Central memory CD8-positive, alpha-beta T cell (primary cell): Measurements from ENCODE around the gene WDR31.

ENCODE experiments used
- ATAC-seq: fragments of 150-1000 bp; cut with Tn5 transposase; replicated peaks from 2 replicates; pipeline ENCODE4 v1.10.0; 2022; ENCODE audit warnings: mild to moderate bottlenecking, moderate FRiP score, moderate number of reproducible peaks; ENCODE audit not compliant: poor library complexity, severe bottlenecking; ENCODE audit errors: extremely low read depth
- DNase-seq, 2 donors: peaks; one replicate each; pipeline ENCODE4 v3.0.0; 2021; ENCODE audit warnings: low spot score in 2 of 2
- H3K27ac Mint-ChIP-seq: one replicate; pipeline ENCODE4 v1.8.0; 2022; ENCODE audit warnings: low read depth, mild to moderate bottlenecking, moderate library complexity, mixed read lengths
- H3K27me3 Mint-ChIP-seq: one replicate; pipeline ENCODE4 v1.8.0; 2022; ENCODE audit warnings: mixed read lengths
- H3K36me3 Mint-ChIP-seq: one replicate; pipeline ENCODE4 v1.8.0; 2022; ENCODE audit warnings: mild to moderate bottlenecking, moderate library complexity, mixed read lengths; ENCODE audit not compliant: insufficient read depth
- H3K4me1 Mint-ChIP-seq: one replicate; pipeline ENCODE4 v1.8.0; 2022; ENCODE audit warnings: mixed read lengths
- H3K4me3 Mint-ChIP-seq: one replicate; pipeline ENCODE4 v1.8.0; 2022; ENCODE audit warnings: mild to moderate bottlenecking, moderate library complexity, mixed read lengths
- H3K9me3 Mint-ChIP-seq: one replicate; pipeline ENCODE4 v1.8.0; 2022; ENCODE audit warnings: mixed read lengths

The WDR31 gene

GRCh38 chr9:113345671-113346070, 5.6 kb upstream of the WDR31 start:
- H3K36me3 Mint-ChIP-seq = peaks cover 4% of the 10 kb centered on the region
- DNase-seq = no peak
- peaks cover 11% of the 10 kb centered on the region for H3K4me1 Mint-ChIP-seq
- H3K27ac Mint-ChIP-seq = no peak overlapping the region
- H3K4me3 Mint-ChIP-seq = no peak overlapping the region
- no peak for ATAC-seq
- peaks cover 18% of the 10 kb centered on the region for H3K27me3 Mint-ChIP-seq
- no peaks in the 10 kb centered on the region for H3K9me3 Mint-ChIP-seq

DNA sequence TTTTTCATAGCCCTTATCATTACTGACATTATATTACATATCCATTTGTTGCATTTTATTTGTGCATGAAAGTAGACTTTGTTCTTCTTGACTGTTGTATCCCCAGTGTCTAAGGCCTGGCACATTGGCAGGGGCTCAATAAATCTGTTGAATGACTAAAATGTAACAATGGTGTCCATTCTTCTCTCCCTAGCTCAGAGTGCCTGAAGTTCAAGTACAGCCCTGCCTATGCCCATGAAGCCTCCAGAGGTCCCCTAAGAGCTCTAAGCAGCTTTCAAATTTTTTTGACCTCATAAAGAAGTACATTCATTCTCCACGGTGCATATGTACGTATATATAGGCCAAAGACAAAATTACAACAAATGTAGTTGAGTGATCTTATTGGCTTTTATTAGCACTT, 5.1 kb upstream of the WDR31 start:
- ATAC-seq = no peak
- no peak for DNase-seq
- peaks cover 4% of the 10 kb centered on the region for H3K36me3 Mint-ChIP-seq
- no peak overlapping the region for H3K27ac Mint-ChIP-seq
- H3K4me3 Mint-ChIP-seq = no peak overlapping the region
- H3K4me1 Mint-ChIP-seq = peaks cover 11% of the 10 kb centered on the region
- H3K9me3 Mint-ChIP-seq = no peaks in the 10 kb centered on the region
- H3K27me3 Mint-ChIP-seq = peaks cover 13% of the 10 kb centered on the region

DNA sequence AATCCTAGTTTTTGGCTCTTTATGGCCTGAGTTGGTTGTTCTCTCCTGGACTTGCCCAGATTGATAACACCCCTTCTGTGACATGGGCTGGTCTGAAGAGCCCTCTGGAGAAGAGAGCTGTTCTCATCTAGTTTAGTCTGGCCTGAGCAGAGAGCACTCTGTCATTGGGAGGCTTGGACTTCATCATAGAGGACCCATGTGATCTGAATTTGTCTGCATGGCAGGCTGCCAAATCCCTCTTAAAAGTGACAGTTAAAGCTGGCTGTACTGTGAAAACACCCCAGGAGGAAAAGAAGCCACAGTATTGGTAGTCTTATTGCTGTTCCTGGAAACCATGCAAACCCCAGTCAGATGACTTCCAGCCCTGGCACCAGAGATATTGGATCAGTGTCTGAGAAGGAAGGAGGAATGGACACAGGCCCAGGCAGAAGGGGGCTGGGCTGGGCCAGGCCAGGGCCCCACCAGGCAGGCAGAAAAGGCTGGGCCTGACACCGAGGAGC, 3.7 kb upstream of the WDR31 start:
- Mint-ChIP-seq H3K27me3 (peaks cover 17% of the 10 kb centered on the region), H3K36me3 (peaks cover 3% of the 10 kb centered on the region), H3K9me3 (no peaks in the 10 kb centered on the region), H3K4me1 (peaks cover 12% of the 10 kb centered on the region), H3K4me3 (no peak overlapping the region), H3K27ac (no peak overlapping the region)
- ATAC-seq = no peak
- no peak for DNase-seq

GRCh38 chr9:113341712-113342410, 1.8 kb upstream of the WDR31 start:
- Mint-ChIP-seq H3K27ac (no peak overlapping the region), H3K4me1 (peaks cover 12% of the 10 kb centered on the region), H3K27me3 (peaks cover 10% of the 10 kb centered on the region), H3K9me3 (no peaks in the 10 kb centered on the region), H3K4me3 (peak overlapping the region; percentile 23), H3K36me3 (peaks cover 3% of the 10 kb centered on the region)
- no peak for DNase-seq
- no peak for ATAC-seq

- DNase-seq = no peak
- no peak for ATAC-seq
Measured at GRCh38 chr9:113337714-113338113, 2.4 kb downstream of the WDR31 start.

DNA sequence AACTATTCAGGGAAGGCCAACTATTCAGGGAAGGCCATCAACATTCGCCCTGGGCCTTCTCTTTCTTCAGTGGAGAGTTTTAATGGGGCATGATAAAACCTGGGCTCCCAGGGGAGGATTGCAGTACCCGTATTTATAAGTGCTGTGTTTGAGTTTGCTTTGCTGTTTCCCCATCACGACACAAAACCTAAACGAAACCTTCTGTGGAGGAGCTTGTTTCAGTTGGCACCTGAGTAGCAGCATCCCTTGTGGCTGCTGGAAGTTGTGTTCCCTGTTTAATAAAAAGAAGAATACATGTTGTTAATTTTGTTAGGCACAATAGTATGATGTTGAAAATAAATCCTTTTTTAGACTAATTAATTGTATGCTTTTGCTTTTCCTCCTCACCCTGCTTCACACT, 8.3 kb downstream of the WDR31 start:
- DNase-seq = no peak
- Mint-ChIP-seq H3K4me1 (no peaks in the 10 kb centered on the region), H3K9me3 (no peaks in the 10 kb centered on the region), H3K4me3 (no peak overlapping the region), H3K36me3 (no peaks in the 10 kb centered on the region), H3K27me3 (no peaks in the 10 kb centered on the region), H3K27ac (no peak overlapping the region)
- ATAC-seq = no peak

More at GRCh38 chr9:113337714-113338113, 2.4 kb downstream of the WDR31 start:
- Mint-ChIP-seq H3K4me1 (peaks cover 12% of the 10 kb centered on the region), H3K36me3 (peaks cover 3% of the 10 kb centered on the region), H3K4me3 (no peak overlapping the region), H3K27ac (no peak overlapping the region), H3K9me3 (no peaks in the 10 kb centered on the region), H3K27me3 (peaks cover 10% of the 10 kb centered on the region)

DNA sequence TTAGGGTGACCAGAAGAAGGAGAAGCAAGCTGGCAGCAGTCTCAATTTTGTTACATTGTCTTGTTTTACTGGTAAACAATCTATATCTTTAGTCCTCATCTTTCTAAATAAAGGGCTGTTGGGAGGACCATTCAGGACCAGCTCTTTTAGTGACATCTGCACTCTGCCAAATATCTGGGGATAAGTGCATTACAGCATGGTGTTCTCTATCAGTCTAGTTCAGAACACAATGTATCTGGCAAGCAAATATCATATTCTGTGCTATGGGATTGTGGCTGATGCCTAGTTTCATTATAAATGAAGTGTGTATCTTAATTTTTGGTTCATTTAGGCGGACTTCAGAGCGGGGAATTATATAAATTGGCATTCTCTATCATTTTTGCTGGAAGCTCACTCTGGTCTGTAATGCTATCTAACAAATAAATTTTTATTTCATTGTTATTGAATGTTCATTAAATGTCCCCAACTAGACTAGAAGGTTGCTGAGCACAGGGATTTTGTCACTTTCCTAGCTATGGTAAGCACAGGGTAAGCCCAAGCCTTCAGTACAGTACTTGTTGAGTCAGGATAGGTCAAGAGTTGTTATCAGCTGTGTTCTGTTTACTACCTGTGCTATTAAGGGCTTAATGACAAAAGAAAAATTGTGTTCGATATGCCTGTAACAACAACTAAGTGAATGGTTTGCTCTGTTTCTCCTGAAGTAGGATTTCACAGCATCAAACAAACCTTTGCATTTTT, 11.9 kb downstream of the WDR31 start:
- Mint-ChIP-seq H3K4me3 (no peak overlapping the region), H3K27ac (no peak overlapping the region), H3K27me3 (no peaks in the 10 kb centered on the region), H3K36me3 (no peaks in the 10 kb centered on the region), H3K9me3 (no peaks in the 10 kb centered on the region), H3K4me1 (no peaks in the 10 kb centered on the region)
- ATAC-seq (no peak), DNase-seq (no peak)

DNA sequence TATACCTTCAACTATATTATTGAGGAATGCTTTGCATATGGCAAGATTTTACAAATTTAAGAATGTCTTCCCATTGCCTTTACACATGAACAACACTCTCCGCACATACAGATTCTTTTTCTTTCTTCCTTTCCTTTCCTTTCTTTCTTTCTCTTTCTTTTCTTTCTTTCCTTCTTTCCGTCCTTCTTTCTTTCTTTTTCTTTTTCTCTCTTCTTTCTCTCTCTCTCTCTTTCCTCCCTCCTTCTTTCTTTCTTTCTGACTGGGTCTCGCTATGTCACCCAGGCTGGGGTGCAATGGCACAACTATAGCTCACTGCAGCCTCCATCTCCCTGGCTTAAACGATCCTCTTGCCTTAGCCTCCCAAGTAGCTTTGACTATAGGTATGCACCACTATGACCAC, 13.8 kb downstream of the WDR31 start:
- no peaks in the 10 kb centered on the region for H3K36me3 Mint-ChIP-seq

DNA sequence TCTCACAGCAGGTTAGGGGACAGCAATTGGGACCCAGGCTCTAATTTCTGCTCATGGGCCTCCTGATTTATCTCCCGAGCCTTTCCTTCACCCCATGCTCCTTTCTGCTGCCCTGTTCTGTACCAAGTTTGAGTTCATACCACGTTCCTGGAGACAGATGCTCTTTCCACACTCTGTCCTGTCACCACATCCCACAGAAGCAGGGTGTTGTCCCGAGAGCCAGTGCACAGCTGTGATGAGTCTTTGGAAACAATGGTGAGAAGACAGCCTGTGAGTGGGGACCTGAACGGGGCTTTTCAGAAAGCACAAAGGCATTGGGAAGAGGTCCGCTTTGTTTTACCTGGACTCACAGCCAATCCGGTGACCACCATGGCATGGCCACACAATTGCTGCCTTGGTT, 17.4 kb downstream of the WDR31 start:
- H3K9me3 Mint-ChIP-seq = no peaks in the 10 kb centered on the region
- no peak overlapping the region for H3K27ac Mint-ChIP-seq
- H3K4me3 Mint-ChIP-seq = no peak overlapping the region
- no peaks in the 10 kb centered on the region for H3K27me3 Mint-ChIP-seq
- ATAC-seq (no peak), DNase-seq (no peak)
- H3K36me3 Mint-ChIP-seq = no peaks in the 10 kb centered on the region
- no peaks in the 10 kb centered on the region for H3K4me1 Mint-ChIP-seq

More for the DNA sequence above, 13.8 kb downstream of the WDR31 start:
- H3K4me3 Mint-ChIP-seq = no peak overlapping the region
- no peak overlapping the region for H3K27ac Mint-ChIP-seq
- H3K9me3 Mint-ChIP-seq = no peaks in the 10 kb centered on the region
- DNase-seq (no peak), ATAC-seq (no peak)
- no peaks in the 10 kb centered on the region for H3K4me1 Mint-ChIP-seq
- H3K27me3 Mint-ChIP-seq = no peaks in the 10 kb centered on the region

- H3K4me3 Mint-ChIP-seq = no peak overlapping the region
- H3K27ac Mint-ChIP-seq = peak overlapping the region; percentile 63
- H3K4me1 Mint-ChIP-seq = no peaks in the 10 kb centered on the region
- no peaks in the 10 kb centered on the region for H3K36me3 Mint-ChIP-seq
- H3K9me3 Mint-ChIP-seq = no peaks in the 10 kb centered on the region
- peaks cover 14% of the 10 kb centered on the region for H3K27me3 Mint-ChIP-seq
- DNase-seq (no peak), ATAC-seq (no peak)
Measured at GRCh38 chr9:113320051-113320450, 20.0 kb downstream of the WDR31 start.

DNA sequence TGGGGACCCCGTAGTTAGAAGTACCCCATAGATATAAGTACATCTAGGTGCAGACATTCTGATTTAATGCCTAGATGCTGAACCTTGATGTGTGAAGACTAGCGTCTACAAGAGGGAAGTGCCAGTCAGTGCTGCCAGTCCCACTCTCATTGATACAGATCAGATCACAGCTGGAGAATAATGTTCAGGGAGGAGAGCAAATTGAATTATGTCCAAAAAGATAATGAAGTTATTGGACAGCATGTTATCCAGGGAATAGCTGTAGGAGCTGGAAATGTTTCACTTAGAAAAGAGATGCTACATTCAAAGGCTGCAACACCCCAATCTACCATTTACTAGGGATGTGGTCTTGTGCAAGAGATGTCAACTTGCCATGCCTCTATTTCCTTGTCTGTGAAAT, 21.0 kb downstream of the WDR31 start:
- Mint-ChIP-seq H3K27ac (no peak overlapping the region), H3K27me3 (peaks cover 19% of the 10 kb centered on the region), H3K9me3 (no peaks in the 10 kb centered on the region), H3K4me1 (no peaks in the 10 kb centered on the region), H3K36me3 (no peaks in the 10 kb centered on the region), H3K4me3 (no peak overlapping the region)
- no peak for DNase-seq
- ATAC-seq = no peak

- Mint-ChIP-seq H3K9me3 (no peaks in the 10 kb centered on the region), H3K27me3 (peaks cover 19% of the 10 kb centered on the region), H3K27ac (no peak overlapping the region), H3K4me3 (no peak overlapping the region), H3K36me3 (no peaks in the 10 kb centered on the region), H3K4me1 (no peaks in the 10 kb centered on the region)
- DNase-seq (no peak), ATAC-seq (no peak)
Measured at GRCh38 chr9:113317777-113318176, 22.3 kb downstream of the WDR31 start.

GRCh38 chr9:113316030-113316429, 24.0 kb downstream of the WDR31 start:
- no peaks in the 10 kb centered on the region for H3K4me1 Mint-ChIP-seq
- no peaks in the 10 kb centered on the region for H3K36me3 Mint-ChIP-seq
- no peaks in the 10 kb centered on the region for H3K9me3 Mint-ChIP-seq
- H3K4me3 Mint-ChIP-seq = no peak overlapping the region
- ATAC-seq (no peak), DNase-seq (no peak)
- H3K27me3 Mint-ChIP-seq = peaks cover 19% of the 10 kb centered on the region
- H3K27ac Mint-ChIP-seq = no peak overlapping the region
